SU-DHL-6 (cell line): Measurements from ENCODE around the gene SPDYA.

Source experiments
- H2AFZ ChIP-seq: fragments of 200-600 bp; sonication (generic); 2 replicates; pipeline ENCODE4 v1.6.1; 2014; ENCODE audit warnings: low read depth, mild to moderate bottlenecking, moderate library complexity, mixed read lengths, antibody characterized with exemption, low read length; ENCODE audit not compliant: severe bottlenecking
- H3F3A ChIP-seq: fragments of 200-600 bp; shearing (Covaris generic); 2 replicates; pipeline ENCODE4 v1.6.0; 2016; ENCODE audit warnings: antibody characterized with exemption, mild to moderate bottlenecking; ENCODE audit not compliant: insufficient read depth
- H3K27ac ChIP-seq: fragments of 200-600 bp; sonication (generic); 2 replicates; pipeline ENCODE4 v1.5.1; 2016; ENCODE audit warnings: low read depth, mild to moderate bottlenecking, low read length, moderate library complexity, mixed read lengths
- H3K27me3 ChIP-seq: fragments of 200-600 bp; sonication (generic), shearing (Covaris generic); 2 replicates; pipeline ENCODE4 v1.6.0; 2014; ENCODE audit warnings: mild to moderate bottlenecking, low read length
- H3K36me3 ChIP-seq: fragments of 200-600 bp; sonication (generic); 2 replicates; pipeline ENCODE4 v1.6.1; 2014; ENCODE audit warnings: mild to moderate bottlenecking, low read length, mixed read lengths
- H3K4me2 ChIP-seq: fragments of 300-600, 200-600 bp; shearing (Covaris generic), sonication (generic); 2 replicates; pipeline ENCODE4 v1.6.0; 2014; ENCODE audit warnings: low read length, low read depth, mild to moderate bottlenecking; ENCODE audit not compliant: poor library complexity, severe bottlenecking
- H3K4me3 ChIP-seq: fragments of 200-600 bp; sonication (generic); 2 replicates; pipeline ENCODE4 v1.5.1; 2014; ENCODE audit warnings: antibody characterized with exemption, low read length, mild to moderate bottlenecking, mixed read lengths; ENCODE audit not compliant: insufficient read depth, poor library complexity, severe bottlenecking
- H3K79me2 ChIP-seq: fragments of 200-600 bp; sonication (generic); 2 replicates; pipeline ENCODE4 v1.6.1; 2014; ENCODE audit warnings: mild to moderate bottlenecking, low read length, moderate library complexity; ENCODE audit not compliant: insufficient read depth
- H3K9ac ChIP-seq: fragments of 200-600 bp; sonication (generic); 2 replicates; pipeline ENCODE4 v1.7.0; 2014; ENCODE audit warnings: mild to moderate bottlenecking, low read length
- H3K9me2 ChIP-seq: fragments of 200-600 bp; sonication (generic); replicated peaks from 2 replicates; pipeline ENCODE4 v1.6.1; 2014; ENCODE audit warnings: low read length; ENCODE audit not compliant: insufficient read depth
- H3K9me3 ChIP-seq: fragments of 200-600 bp; sonication (generic); 2 replicates; pipeline ENCODE4 v1.6.1; 2014; ENCODE audit warnings: low read length, mixed read lengths; ENCODE audit not compliant: insufficient read depth
- H4K20me1 ChIP-seq: fragments of 200-600 bp; sonication (generic); 2 replicates; pipeline ENCODE4 v1.6.1; 2014; ENCODE audit warnings: low read depth, mild to moderate bottlenecking, antibody characterized with exemption, low read length, moderate library complexity, mixed read lengths
- CTCF ChIP-seq: fragments of 200-600 bp; sonication (generic); IDR thresholded peaks from one replicate; pipeline ENCODE4 v1.5.1; 2017; ENCODE audit warnings: antibody characterized with exemption, mild to moderate bottlenecking, low read length, moderate library complexity; ENCODE audit not compliant: insufficient read depth, poor library complexity, severe bottlenecking
- EZH2phosphoT487 ChIP-seq: fragments of 200-600 bp; sonication (generic), shearing (Covaris generic); conservative IDR thresholded peaks from 2 replicates; pipeline ENCODE4 v1.6.1; 2018; ENCODE audit warnings: mild to moderate bottlenecking, antibody characterized with exemption, low read length, moderate library complexity, mixed read lengths

SPDYA gene

GRCh38 chr2:28796620-28797019, 14.0 kb upstream of the SPDYA start:
- Histone ChIP-seq H3K36me3 (peaks cover 66% of the 10 kb centered on the region), H3K27me3 (no peaks in the 10 kb centered on the region), H3K9me2 (no peaks in the 10 kb centered on the region), H3F3A (peaks cover 17% of the 10 kb centered on the region; the same call in 1 of the 2 replicates), H3K9ac (no peak overlapping the region), H2AFZ (no peak overlapping the region), H3K9me3 (no peaks in the 10 kb centered on the region), H3K27ac (no peak overlapping the region), H4K20me1 (peaks cover 9% of the 10 kb centered on the region), H3K4me2 (no peak overlapping the region), H3K4me3 (no peak overlapping the region), H3K79me2 (peaks cover 15% of the 10 kb centered on the region)
- TF ChIP-seq EZH2phosphoT487 = no peak
- no peak for TF ChIP-seq CTCF

GRCh38 chr2:28801726-28802125, 8.9 kb upstream of the SPDYA start:
- Histone ChIP-seq H3K9ac (no peak overlapping the region), H3K27me3 (no peaks in the 10 kb centered on the region), H3K9me3 (no peaks in the 10 kb centered on the region), H3K36me3 (peaks cover 56% of the 10 kb centered on the region), H4K20me1 (peaks cover 9% of the 10 kb centered on the region), H3F3A (peaks cover 10% of the 10 kb centered on the region; the same call in 1 of the 2 replicates), H2AFZ (no peak overlapping the region), H3K9me2 (no peaks in the 10 kb centered on the region), H3K4me3 (no peak overlapping the region), H3K27ac (no peak overlapping the region), H3K4me2 (no peak overlapping the region), H3K79me2 (peaks cover 7% of the 10 kb centered on the region; the same call in 1 of the 2 replicates)
- TF ChIP-seq CTCF (no peak), EZH2phosphoT487 (no peak)

GRCh38 chr2:28802975-28803429, 7.6 kb upstream of the SPDYA start:
- no peak overlapping the region for H3K27ac ChIP-seq
- H3K4me3 ChIP-seq = no peak overlapping the region
- H4K20me1 ChIP-seq = peaks cover 5% of the 10 kb centered on the region
- H3K27me3 ChIP-seq = no peaks in the 10 kb centered on the region
- H3K79me2 ChIP-seq = no peaks in the 10 kb centered on the region
- H2AFZ ChIP-seq = no peak overlapping the region
- H3K9ac ChIP-seq = no peak overlapping the region
- TF ChIP-seq EZH2phosphoT487 (no peak), CTCF (no peak)
- H3K36me3 ChIP-seq = peaks cover 44% of the 10 kb centered on the region
- no peaks in the 10 kb centered on the region for H3K9me3 ChIP-seq
- H3K9me2 ChIP-seq = no peaks in the 10 kb centered on the region
- no peak overlapping the region for H3K4me2 ChIP-seq
- peaks cover 10% of the 10 kb centered on the region; the same call in 1 of the 2 replicates for H3F3A ChIP-seq
